ENCODE results near the gene MPST.

MPST gene

DNA sequence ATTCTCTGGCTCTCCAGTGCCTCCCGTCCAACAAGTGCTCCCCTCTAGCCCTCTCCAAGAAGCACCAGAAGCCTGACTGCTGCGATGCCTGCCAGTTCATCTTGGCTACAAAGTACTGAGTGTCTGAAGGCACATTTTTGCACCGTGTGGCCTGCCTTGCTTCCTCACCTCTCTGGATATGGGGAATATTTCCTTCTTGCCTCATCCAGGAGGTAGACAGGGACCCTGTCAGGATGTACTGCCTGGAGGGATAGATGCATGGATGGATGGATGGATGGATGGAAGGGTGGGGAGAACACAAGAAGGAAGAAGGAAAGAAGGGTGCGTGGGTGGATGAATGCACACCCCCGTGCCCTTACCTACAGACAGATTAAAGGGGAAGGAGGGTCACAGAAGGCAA lies 59.6 kb downstream of the MPST start:
- Histone ChIP-seq H2AFZ (no peak overlapping the region), H3K4me1 (no peaks in the 10 kb centered on the region), H3K36me3 (ENCODE audit: control insufficient read depth, insufficient read depth, low read length) (no peaks in the 10 kb centered on the region), H3K4me3 (ENCODE audit: low read depth, low read length) (no peak overlapping the region), H3K9ac (no peak overlapping the region), H3K9me3 (ENCODE audit: control insufficient read depth, low read length) (no peaks in the 10 kb centered on the region), H3K4me2 (ENCODE audit: low read length) (no peak overlapping the region), H3K27me3 (ENCODE audit: control insufficient read depth, insufficient read depth, low read length) (no peaks in the 10 kb centered on the region), H3K79me2 (no peaks in the 10 kb centered on the region), H3K27ac (no peak overlapping the region)
- TF ChIP-seq, protein P1, sequence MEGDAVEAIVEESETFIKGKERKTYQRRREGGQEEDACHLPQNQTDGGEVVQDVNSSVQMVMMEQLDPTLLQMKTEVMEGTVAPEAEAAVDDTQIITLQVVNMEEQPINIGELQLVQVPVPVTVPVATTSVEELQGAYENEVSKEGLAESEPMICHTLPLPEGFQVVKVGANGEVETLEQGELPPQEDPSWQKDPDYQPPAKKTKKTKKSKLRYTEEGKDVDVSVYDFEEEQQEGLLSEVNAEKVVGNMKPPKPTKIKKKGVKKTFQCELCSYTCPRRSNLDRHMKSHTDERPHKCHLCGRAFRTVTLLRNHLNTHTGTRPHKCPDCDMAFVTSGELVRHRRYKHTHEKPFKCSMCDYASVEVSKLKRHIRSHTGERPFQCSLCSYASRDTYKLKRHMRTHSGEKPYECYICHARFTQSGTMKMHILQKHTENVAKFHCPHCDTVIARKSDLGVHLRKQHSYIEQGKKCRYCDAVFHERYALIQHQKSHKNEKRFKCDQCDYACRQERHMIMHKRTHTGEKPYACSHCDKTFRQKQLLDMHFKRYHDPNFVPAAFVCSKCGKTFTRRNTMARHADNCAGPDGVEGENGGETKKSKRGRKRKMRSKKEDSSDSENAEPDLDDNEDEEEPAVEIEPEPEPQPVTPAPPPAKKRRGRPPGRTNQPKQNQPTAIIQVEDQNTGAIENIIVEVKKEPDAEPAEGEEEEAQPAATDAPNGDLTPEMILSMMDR (IDR thresholded peaks at IDR 0.05) = no peak
